ENCODE measurements around the gene TCEA3.

TCEA3 gene

GRCh38 chr1:23331713-23332112, 92.8 kb downstream of the TCEA3 start:
- no peaks in the 10 kb centered on the region for H3K9me3 ChIP-seq (ENCODE audit: control insufficient read depth, insufficient read depth, low read length)
- H3K4me3 ChIP-seq (ENCODE audit: low read length), result no peak overlapping the region
- H3K36me3 ChIP-seq (ENCODE audit: control insufficient read depth, insufficient read depth, low read length), result peaks cover 26% of the 10 kb centered on the region
- H3K27me3 ChIP-seq (ENCODE audit: control insufficient read depth, insufficient read depth, low read length), result no peaks in the 10 kb centered on the region
- no peak overlapping the region for H3K27ac ChIP-seq (ENCODE audit: low read length)
- no peak for DNase-seq (ENCODE audit: low read depth, low spot score)
- WGBS (ENCODE audit: insufficient coverage, insufficient read length), result no CpG with 5 or more reads among the region's 8 CpGs
- no peaks in the 10 kb centered on the region for H3K4me1 ChIP-seq (ENCODE audit: control insufficient read depth, insufficient read depth, low read length)

All from iPS DF 6.9 (cell line).